NCI-H345 (cell line): ENCODE measurements around the gene CPT1C.

Experiments used
- DNase-seq: peaks from one replicate; lab custom pipeline; 2025; lab: John Stamatoyannopoulos, UW

CPT1C gene

GRCh38 chr19:49660338-49660961 is 30.5 kb upstream of the CPT1C start:
- DNase-seq = no peak

GRCh38 chr19:49662011-49662410 is 28.9 kb upstream of the CPT1C start:
- no peak for DNase-seq

- DNase-seq = no peak
Measured at GRCh38 chr19:49663224-49663623, 27.7 kb upstream of the CPT1C start.

- peak; percentile 91 for DNase-seq
Measured at GRCh38 chr19:49664171-49665035, 26.5 kb upstream of the CPT1C start.

- DNase-seq = no peak
Measured at GRCh38 chr19:49665036-49665350, 25.9 kb upstream of the CPT1C start.

- peak; percentile 86 for DNase-seq
Measured at GRCh38 chr19:49665351-49666119, 25.4 kb upstream of the CPT1C start, which contains the start of the genes BCL2L12 and IRF3. TSS of gene BCL2L12 (plus strand) at chr19:49665933. CDS start at chr19:49666693, 760 bp downstream. TSS of gene IRF3 (minus strand) at chr19:49665857. CDS start at chr19:49664838, 1,019 bp downstream.

- DNase-seq = no peak
Measured at GRCh38 chr19:49666120-49666444, 24.8 kb upstream of the CPT1C start.

GRCh38 chr19:49667473-49667872 is 23.4 kb upstream of the CPT1C start:
- no peak for DNase-seq

- no peak for DNase-seq
Measured at GRCh38 chr19:49669516-49669915, 21.4 kb upstream of the CPT1C start.

- DNase-seq = peak; percentile 56
Measured at GRCh38 chr19:49672131-49672919, 18.6 kb upstream of the CPT1C start.

- peak; percentile 83 for DNase-seq
Measured at GRCh38 chr19:49676136-49676783, 14.7 kb upstream of the CPT1C start.

GRCh38 chr19:49676784-49677230 is 14.1 kb upstream of the CPT1C start:
- peak; percentile 100 for DNase-seq

GRCh38 chr19:49677231-49677900 is 13.6 kb upstream of the CPT1C start, which contains the start of gene PRMT1:
TSS of gene PRMT1 (plus strand) at chr19:49677271. CDS start at chr19:49677281, 10 bp downstream.
- DNase-seq = peak; percentile 38

- peak; percentile 62 for DNase-seq
Measured at GRCh38 chr19:49677901-49678674, 12.8 kb upstream of the CPT1C start.

- DNase-seq = no peak
Measured at GRCh38 chr19:49678985-49679770, 11.7 kb upstream of the CPT1C start.

GRCh38 chr19:49679771-49680413 is 11.0 kb upstream of the CPT1C start:
- DNase-seq = no peak

- peak; percentile 78 for DNase-seq
Measured at GRCh38 chr19:49680421-49681351, 10.2 kb upstream of the CPT1C start.
